Erythroblast (primary cell): ENCODE measurements around the gene CLINT1.

Experiments
- DNase-seq, 2 experiments: peaks; one replicate each; lab custom pipeline; 2025; lab: John Stamatoyannopoulos, UW
- GATA1 ChIP-seq: IDR thresholded peaks from 2 replicates; pipeline ENCODE4 v1.6.1; 2011; ENCODE audit warnings: low read depth, mild to moderate bottlenecking, control low read depth, low read length, moderate library complexity
- POLR2A ChIP-seq: IDR thresholded peaks from 2 replicates; pipeline ENCODE4 v1.6.1; 2011; ENCODE audit warnings: mild to moderate bottlenecking, low read length

The CLINT1 gene

GRCh38 chr5:157744051-157745011 is 114.6 kb downstream of the CLINT1 start:
- no peak for TF ChIP-seq GATA1
- peak; percentile 24 for TF ChIP-seq POLR2A
- peak; percentile 83 to 93 for DNase-seq

DNA sequence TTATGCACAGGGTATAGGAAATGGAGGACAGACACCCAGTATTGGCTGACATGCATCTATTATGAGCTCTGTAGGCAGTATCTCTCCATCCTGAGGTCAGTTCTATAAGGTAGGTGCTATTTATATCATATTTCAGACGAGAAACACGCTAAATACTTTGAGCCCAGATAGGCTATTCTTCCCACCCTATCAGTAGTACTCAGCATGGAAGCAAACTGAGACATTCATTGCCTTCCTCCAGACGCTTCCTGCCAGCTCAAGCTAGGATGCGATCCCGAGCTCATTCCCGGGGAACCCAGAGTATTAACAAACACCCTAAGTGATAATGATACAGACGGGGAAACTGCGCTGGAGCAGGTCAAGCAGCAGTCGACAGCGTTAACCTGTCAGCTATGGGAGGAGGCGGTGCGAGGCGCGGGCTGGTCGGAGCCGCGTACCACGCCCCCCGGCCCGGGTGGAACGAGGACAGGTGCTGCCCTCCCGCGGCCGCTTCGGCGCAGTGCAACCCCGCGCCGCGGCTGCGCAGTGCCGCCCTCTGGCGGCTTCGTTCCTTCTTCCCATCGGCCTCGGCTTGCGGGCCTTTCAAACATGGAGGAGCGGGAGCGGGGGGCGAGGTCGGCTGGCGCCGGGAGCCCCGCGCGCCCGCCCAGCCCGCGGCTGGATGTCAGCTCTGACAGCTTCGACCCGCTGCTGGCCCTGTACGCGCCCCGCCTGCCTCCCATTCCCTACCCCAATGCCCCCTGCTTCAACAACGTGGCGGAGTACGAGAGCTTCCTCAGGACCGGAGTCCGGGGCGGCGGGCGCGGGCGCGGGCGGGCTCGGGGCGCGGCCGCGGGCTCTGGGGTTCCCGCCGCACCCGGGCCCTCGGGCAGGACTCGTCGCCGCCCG is 115.5 kb downstream of the CLINT1 start, which contains the start of gene LSM11:
TSS of gene LSM11 (plus strand) at position 550 of the 888 bp plus-strand sequence. CDS start at position 589, 39 bp downstream.
- TF ChIP-seq GATA1 (no peak), POLR2A (peak; percentile 53)
- DNase-seq: peak; percentile 90 to 94

DNA sequence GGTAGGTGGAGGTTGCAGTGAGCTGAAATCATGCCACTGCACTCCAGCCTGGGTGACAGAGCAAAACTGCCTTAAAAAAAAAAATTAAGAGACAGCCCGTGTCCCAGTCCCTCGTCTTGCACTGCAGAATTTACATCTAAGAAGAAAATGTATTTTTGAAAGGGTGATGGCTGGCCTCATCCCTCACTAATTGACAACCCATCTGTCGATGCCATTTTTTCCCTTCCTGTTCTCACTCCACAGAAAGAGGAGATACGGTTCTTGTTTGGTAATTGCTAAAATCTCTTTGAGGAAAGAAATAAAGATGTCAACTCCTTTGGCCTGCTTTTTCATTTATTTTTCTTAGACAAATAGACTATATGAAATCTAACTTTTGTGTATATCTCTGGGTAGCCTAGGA is 117.8 kb downstream of the CLINT1 start:
- no peak for TF ChIP-seq GATA1
- TF ChIP-seq POLR2A: no peak
- DNase-seq: no peak

DNA sequence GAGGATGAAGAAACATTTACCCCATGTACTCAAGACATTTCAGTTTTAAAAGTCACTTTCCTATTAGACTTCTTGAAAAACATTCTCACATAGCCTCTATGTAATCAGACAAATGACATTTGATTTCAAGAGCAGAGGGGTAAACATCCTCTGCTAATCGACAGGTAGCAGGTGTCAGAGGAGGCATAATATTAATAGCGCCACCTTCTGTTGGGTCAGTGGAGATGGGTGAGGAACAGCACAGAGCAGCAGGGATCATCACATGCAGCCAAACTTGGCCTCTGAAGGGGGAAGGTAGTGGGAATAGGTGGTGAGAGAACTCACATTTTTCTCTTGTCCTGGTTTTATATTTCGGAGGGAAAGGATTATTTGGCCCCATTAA is 118.7 kb downstream of the CLINT1 start:
- DNase-seq: peak; percentile 42 to 44
- TF ChIP-seq POLR2A: no peak
- no peak for TF ChIP-seq GATA1

- TF ChIP-seq POLR2A: no peak
- TF ChIP-seq GATA1: no peak
- DNase-seq: no peak
These were observed 119.3 kb downstream of the CLINT1 start for GRCh38 chr5:157739388-157740228.

DNA sequence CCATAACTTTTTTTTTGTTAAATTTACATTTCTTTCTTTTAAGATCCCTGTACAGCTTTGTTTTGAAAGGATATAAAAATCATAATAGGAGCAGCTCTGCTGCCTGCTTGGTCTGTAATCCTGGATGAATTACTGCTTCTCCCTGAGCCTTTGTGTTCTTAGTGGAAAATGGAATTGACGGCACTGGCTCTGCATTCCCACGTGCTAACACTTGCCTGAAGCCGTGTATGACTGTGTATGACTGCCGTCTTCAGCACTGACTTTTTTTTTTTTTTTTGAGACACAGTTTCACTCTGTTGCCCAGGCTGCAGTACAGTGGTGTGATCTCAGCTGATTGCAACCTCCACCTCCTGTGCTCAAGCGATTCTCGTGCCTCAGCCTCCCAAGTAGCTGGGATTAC is 123.0 kb downstream of the CLINT1 start:
- DNase-seq: no peak
- TF ChIP-seq GATA1 (no peak), POLR2A (no peak)
